Motor neuron (in vitro differentiated cells): Measurements from ENCODE around the gene REV3L. TPM values are rescaled to one million over a fixed set of nuclear protein-coding genes. Genes with fewer than 3 reads are reported as not detected.
"Not testable (repeated sequence)": the region's sequence is repeated elsewhere in the genome, so short reads cannot be mapped to it uniquely, and the experiment has no call there.

ENCODE experiments used
- ATAC-seq, 8 experiments: fragments of 200-7000 bp; cut with Tn5 transposase; replicated peaks in 6 of 8; 2 replicates each; pipeline ENCODE4 v1.8.0; 2021; ENCODE audit warnings: mild to moderate bottlenecking in 8 of 8, moderate library complexity in 8 of 8
- H3K27ac ChIP-seq, 2 donors: fragments of 250-450 bp; sonication (Bioruptor Pico); 2 replicates each; pipeline ENCODE4 v1.9.0; 2021; ENCODE audit warnings: antibody characterized with exemption in 2 of 2, mild to moderate bottlenecking in 2 of 2, moderate library complexity in 1 of 2
- H3K4me1 ChIP-seq, 2 donors: fragments of 250-450 bp; sonication (Bioruptor Pico); replicated peaks in 1 of 2; 2 replicates each; pipeline ENCODE4 v1.6.1; 2021; ENCODE audit warnings: antibody characterized with exemption in 2 of 2, mild to moderate bottlenecking in 2 of 2, moderate library complexity in 1 of 2
- H3K4me3 ChIP-seq, 5 donors: fragments of 250-450 bp; sonication (Bioruptor Pico); 2 replicates each; pipeline ENCODE4 v1.9.0; 2021; ENCODE audit warnings: antibody characterized with exemption in 5 of 5, mild to moderate bottlenecking in 5 of 5, moderate library complexity in 4 of 5
- WGBS, 10 experiments: fragments of 450-650 bp; shearing (Covaris generic); methylation state at CpG; one replicate each; pipeline ENCODE4 v1.0.0; 2022; 5-methylcytosine and 5-hydroxymethylcytosine counted together
- in situ Hi-C, 9 experiments: fragments of 400-800 bp; cut with MboI; loops; one replicate each; pipeline ENCODE4 v1.15.0; 2021; ENCODE audit warnings: low sequenced_read_pairs in 9 of 9, low pct_unique_long_range_greater_than_20kb in 2 of 9; ENCODE audit not compliant: unreplicated experiment in 9 of 9
- total RNA-seq, 8 experiments: library from RNA; unstranded; fragments of 300-600 nt; gene quantifications; 2 replicates each; pipeline versions ENCODE4 v1.2.3 to v1.2.4, GENCODE V29; 2022

Gene REV3L
- total RNA-seq, 8 experiments from 2014 or later: 19.5 to 63.6 (median 39.1) TPM

GRCh38 chr6:111307950-111308349 is 175.1 kb downstream of the REV3L start:
- H3K4me3 ChIP-seq, ATAC-seq, H3K27ac ChIP-seq, H3K4me1 ChIP-seq, in situ Hi-C loops: not testable (repeated sequence)
- 90 to 100% (median 100%) methylated on average over 1 to 2 of the region's 4 CpGs; no CpG with 5 or more reads in 4 of the 10 experiments for WGBS, 10 experiments

DNA sequence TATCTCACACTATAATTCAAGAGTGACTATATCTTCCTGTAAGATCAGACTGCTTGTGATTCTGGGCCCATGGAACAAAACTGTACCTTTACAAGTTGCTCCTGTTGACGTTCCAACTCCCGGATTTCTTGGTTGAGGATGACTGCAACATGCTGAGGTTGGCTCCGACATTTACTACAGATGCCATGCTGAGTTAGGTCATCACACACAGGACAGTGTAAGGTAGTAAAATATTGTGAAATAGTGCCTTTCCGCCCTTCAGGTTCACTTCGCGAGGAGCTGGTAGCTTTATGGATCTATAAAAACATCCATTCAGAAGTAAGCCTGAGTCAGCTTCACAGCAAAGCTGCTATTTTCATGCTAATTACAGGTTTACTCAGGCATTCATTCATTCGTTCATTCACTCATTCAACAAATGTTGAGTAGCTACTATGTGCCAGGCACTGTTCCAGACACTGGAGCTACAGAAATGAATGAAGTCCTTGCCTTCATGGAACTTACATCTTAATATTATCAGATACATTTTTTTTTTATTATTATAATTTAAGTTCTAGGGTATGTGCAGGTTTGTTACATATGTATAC is 175.7 kb downstream of the REV3L start:
- Histone ChIP-seq H3K4me3 (no peak overlapping the region), H3K4me1 (no peaks in the 10 kb centered on the region), H3K27ac (no peak overlapping the region)
- no peak for ATAC-seq
- WGBS, 10 experiments: 70 to 100% (median 91%) methylated on average over 1 to 7 of the region's 7 CpGs; no CpG with 5 or more reads in 2 of the 10 experiments
- in situ Hi-C loops: no loop called here

- ATAC-seq: no peak
- WGBS, 10 experiments: 82 to 100% (median 99%) methylated on average over 1 to 8 of the region's 8 CpGs
- Histone ChIP-seq H3K4me3 (no peak overlapping the region), H3K27ac (no peak overlapping the region), H3K4me1 (no peaks in the 10 kb centered on the region)
- in situ Hi-C loops: no loop called here
Observed at GRCh38 chr6:111306104-111306888, 176.7 kb downstream of the REV3L start.

DNA sequence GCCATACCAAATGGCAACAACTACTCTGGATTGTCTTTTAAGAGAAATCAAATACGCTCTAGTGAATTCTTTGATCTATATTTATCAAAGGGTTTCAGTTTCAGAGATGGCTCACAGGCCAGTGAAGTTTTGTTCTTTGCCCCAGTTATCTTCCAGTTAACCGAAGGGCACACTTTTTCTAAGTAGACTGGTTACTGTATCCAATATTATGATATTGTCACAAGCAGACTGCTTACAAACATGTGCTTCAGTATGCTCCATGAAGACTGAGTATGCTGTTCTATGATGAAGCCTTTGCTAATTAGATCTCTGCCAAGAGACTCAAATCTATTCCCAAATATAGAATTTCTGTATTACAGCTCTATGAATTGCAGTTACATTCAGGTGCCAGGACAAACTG is 181.1 kb downstream of the REV3L start:
- no peak overlapping the region for H3K4me3 ChIP-seq
- in situ Hi-C loops: no loop called here
- ATAC-seq: no peak
- no peaks in the 10 kb centered on the region for H3K4me1 ChIP-seq
- 38 to 100% (median 62%) methylated on average over 1 to 2 of the region's 2 CpGs for WGBS, 10 experiments
- no peak overlapping the region for H3K27ac ChIP-seq

DNA sequence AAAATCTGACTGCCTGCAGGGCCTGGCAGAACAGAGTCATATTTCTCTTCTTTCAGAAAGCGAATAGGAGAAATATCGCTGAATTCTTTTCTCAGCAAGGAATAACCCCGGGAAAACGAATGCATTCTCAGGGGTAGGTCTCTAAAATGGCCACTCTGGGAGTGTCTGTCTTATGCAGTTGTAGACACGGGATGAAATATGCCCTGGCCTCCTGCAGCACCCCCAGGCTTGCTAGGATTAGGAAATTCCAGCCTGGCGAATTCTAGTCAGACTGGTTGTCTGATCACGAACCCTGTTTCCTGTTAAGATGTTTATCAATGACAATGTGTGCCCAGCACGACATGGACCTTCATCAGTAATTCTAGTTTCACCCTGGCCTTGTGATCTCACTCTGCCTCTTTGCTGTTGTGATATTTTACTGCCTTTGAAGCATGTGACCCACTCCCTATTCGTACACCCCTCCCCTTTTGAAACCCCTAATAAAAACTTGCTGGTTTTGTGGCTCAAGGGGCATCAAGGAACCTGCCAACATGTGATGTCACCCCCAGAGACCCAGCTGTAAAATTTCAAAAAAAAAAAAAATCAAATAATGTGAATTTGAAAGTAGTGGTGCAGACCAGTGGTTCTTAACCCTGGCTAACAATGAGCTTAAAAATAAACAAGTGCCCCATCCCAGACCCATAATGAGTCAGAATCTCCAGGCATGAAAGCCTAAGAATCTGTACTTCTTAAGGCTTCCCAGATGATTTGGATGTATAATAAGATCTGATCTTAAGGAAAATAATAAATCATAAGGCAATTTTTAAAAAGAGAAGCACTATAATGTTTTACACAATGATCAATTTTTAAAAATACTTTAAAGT is 181.8 kb downstream of the REV3L start:
- in situ Hi-C loops, H3K27ac ChIP-seq, H3K4me3 ChIP-seq, H3K4me1 ChIP-seq, ATAC-seq: not testable (repeated sequence)
- WGBS, 10 experiments: 80 to 100% (median 89%) methylated on average over 1 to 9 of the region's 9 CpGs; no CpG with 5 or more reads in 1 of the 10 experiments

- WGBS, 10 experiments: 0 to 100% (median 82%) methylated on average over 1 of the region's 1 CpG; no CpG with 5 or more reads in 3 of the 10 experiments
- no peak overlapping the region for H3K27ac ChIP-seq
- no peaks in the 10 kb centered on the region for H3K4me1 ChIP-seq
- no peak for ATAC-seq
- in situ Hi-C loops: no loop called here
- no peak overlapping the region for H3K4me3 ChIP-seq
Observed at GRCh38 chr6:111297776-111298175, 185.2 kb downstream of the REV3L start.

DNA sequence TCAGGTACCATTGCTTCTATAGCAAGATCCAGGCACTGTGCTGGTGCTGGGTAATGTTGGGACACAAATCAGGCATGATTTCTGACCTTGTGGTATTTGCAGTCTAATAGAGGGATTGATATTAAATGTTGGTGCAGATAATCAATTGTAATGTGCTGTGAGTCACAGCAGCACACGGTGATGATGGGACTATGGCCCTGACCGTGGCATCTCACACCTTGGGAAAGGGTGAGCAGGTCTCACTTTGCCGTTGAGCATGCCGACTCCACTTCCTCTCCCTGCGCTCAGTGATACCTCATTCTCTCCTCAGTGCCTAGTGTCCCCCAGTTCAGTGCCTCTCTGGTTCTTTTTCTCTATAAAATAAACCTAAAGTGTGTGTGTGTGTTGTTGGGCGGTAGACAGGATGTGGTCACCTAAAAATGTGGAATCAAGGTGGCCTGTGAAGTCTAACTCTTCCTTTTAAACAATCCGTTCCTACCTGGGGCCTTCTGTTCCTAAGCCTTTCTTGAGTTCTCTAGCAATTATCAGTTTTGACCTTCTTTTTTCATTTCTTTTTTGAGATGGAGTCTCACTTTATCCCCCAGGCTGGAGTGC is 188.5 kb downstream of the REV3L start:
- Histone ChIP-seq H3K27ac (no peak overlapping the region), H3K4me1 (no peaks in the 10 kb centered on the region), H3K4me3 (no peak overlapping the region)
- 78 to 100% (median 96%) methylated on average over 1 to 7 of the region's 7 CpGs; no CpG with 5 or more reads in 2 of the 10 experiments for WGBS, 10 experiments
- in situ Hi-C loops: no loop called here
- ATAC-seq: no peak

DNA sequence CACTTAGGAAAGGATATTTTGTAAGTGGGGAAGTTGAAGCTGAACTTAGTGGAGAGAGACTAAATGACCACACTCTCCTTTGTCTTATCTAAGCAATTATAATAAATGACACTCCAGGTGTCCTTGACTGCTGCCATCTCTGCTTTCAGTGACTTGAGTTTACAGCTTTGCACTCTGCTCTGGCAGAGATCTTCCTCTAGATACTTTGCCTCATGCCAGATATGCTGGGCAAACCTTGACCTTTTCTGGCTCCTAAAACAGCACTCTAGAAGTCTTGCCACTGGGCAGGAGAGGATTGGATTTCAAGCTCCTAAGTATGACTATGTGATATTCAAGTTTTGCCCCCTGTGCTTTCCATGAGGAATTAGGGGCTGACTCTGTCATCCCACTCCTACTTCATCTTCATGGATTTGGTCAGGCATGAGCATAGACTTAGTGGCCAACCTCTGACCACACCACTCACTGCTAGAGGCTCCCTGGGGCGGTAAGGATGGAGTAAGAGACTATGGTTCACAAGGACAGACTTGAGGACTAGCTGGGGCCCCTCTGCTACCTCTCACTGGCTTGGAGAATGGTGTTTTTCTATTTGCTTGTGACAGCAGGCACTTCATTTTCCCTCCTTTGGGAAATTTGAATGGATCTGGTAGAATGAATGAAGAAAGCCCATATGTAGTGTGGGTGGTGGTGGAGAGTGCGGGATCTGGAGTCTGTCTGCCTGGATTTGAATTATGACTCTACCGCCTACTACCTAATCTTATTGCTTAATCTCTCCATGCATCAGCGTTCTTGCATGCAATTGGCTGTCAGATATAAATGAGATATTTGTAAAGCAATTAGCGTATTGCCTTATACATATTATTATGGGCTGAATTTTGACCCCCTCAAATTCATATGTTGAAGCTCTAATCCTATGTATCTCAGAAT is 191.4 kb downstream of the REV3L start:
- WGBS, 10 experiments: 69 to 100% (median 81%) methylated on average over 1 to 4 of the region's 5 CpGs; no CpG with 5 or more reads in 4 of the 10 experiments
- ATAC-seq: peak in 2 of 8 experiments; percentile 25 to 49
- H3K27ac ChIP-seq: no peak overlapping the region
- in situ Hi-C loops: no loop called here
- H3K4me1 ChIP-seq: no peaks in the 10 kb centered on the region
- no peak overlapping the region for H3K4me3 ChIP-seq

- H3K4me3 ChIP-seq, in situ Hi-C loops, H3K4me1 ChIP-seq, H3K27ac ChIP-seq: not testable (repeated sequence)
- 51 to 100% (median 80%) methylated on average over 1 to 4 of the region's 5 CpGs; no CpG with 5 or more reads in 3 of the 10 experiments for WGBS, 10 experiments
- ATAC-seq: peak in 1 of 8 experiments; percentile 43
Observed at GRCh38 chr6:111290689-111291335, 192.2 kb downstream of the REV3L start.

DNA sequence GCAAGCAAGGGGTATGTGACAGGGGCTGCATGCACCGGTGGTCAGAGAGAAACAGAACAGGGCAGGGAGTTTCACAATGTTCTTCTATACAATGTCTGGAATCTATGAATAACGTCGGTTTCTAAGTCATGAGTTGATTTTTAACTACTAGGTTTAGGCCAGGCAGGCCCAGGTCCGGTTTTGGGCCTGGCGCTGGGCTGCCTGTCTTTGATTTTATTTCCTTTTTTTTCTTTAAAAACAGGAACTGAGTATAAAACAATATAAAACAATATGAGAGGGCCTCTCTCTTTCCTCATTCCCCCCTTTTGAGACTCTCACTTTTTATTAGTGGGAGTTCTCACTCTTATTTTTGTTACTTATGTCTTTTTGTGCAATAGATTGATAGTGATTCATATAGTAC is 198.7 kb downstream of the REV3L start:
- WGBS, 10 experiments: 80 to 83% (median 83%) methylated on average over 1 to 2 of the region's 5 CpGs; no CpG with 5 or more reads in 7 of the 10 experiments
- in situ Hi-C loops: not testable (repeated sequence)

DNA sequence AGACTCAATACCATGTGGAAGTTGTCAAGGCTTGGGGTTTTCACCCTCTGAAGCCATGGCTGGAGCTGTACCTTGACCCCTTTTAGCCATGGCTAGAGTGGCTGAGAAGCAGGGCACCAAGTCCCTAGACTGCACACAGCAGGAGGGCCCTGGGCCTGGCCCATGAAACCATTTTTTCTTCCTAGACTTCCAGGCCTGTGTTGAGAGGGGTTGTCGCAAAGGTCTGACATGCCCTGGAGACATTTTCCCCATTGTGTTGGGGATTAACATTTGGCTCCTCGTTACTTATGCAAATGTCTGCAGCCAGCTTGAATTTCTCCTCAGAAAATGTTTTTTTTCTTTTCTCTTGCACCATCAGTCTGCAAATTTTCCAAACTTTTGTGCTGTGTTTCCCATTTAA is 199.3 kb downstream of the REV3L start:
- H3K27ac ChIP-seq: no peak overlapping the region
- in situ Hi-C loops: no loop called here
- no peaks in the 10 kb centered on the region for H3K4me1 ChIP-seq
- no peak for ATAC-seq
- 20 to 100% (median 82%) methylated on average over 1 to 2 of the region's 2 CpGs; no CpG with 5 or more reads in 4 of the 10 experiments for WGBS, 10 experiments
- no peak overlapping the region for H3K4me3 ChIP-seq

More for the DNA sequence above, 198.7 kb downstream of the REV3L start:
- H3K27ac ChIP-seq, ATAC-seq, H3K4me1 ChIP-seq, H3K4me3 ChIP-seq: not testable (repeated sequence)
